Measurements from ENCODE around the gene STBD1.

DNA sequence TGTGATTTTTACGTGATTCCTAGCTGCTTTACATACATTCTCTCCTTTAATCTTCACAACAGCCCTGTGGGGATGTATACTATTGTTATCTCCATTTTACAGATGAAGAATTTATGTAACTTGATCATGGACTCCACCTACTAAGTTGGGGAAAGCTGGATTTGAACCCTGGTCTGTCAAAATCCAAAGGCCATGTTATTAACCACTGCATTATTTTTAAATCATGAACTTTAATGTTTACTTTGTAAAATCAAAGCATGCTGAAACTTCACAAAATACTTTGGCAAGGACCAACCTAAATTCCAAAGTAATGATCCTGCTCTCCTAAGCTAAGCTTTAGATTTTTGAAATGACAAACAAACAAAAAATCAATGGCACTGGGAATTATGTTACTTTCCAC is 28.9 kb upstream of the STBD1 start:
- TF ChIP-seq EZH2 (IDR thresholded peaks at IDR 0.05; ENCODE audit: borderline replicate concordance, low read depth, low read length, severe bottlenecking): no peak
- no peak for TF ChIP-seq CTCF (IDR thresholded peaks at IDR 0.05; ENCODE audit: borderline replicate concordance, extremely low read depth, low read length, poor library complexity, severe bottlenecking)

All from DND-41 (cell line).